Measurements from ENCODE around the gene FEZF1.

DNA sequence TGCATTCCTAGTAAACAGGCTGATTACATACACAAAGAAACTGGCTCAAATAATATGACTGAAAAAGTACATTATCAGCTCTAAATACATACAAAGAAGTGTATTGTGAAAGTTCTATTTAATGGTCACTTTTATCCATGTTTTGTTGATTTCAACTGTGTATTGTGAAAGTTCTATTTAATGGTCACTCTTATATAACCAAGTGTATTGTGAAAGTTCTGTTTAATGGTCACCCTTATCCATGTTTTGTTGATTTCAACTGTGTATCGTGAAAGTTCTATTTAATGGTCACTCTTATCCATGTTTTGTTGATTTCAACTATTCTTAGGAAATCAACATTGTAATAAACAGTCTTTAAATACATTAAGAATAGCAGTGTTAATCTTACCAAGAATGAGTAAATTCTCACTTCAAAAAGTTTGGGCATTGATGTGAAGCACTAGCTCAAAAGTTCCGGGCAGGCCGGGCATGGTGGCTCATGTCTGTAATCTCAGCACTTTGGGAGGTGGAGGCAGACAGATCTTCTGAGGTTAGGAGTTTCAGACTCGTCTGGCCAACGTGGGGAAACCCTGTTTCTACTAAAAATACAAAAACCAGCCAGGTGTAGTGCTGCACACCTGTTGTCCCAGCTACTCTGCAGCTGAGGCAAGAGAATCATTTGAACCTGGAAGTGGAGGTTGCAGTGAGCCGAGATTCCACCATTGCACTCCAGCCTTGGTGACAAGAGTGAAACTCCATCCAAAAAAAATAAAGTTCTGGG, 34.8 kb upstream of the FEZF1 start:
- TF ChIP-seq EZH2 (IDR thresholded peaks at IDR 0.05; ENCODE audit: insufficient read depth, poor library complexity, severe bottlenecking) (no peak), EZH2phosphoT487 (IDR thresholded peaks at IDR 0.05; ENCODE audit: insufficient read depth, low read depth) (no peak)
